GM10847 (cell line): ENCODE data around the gene BST1.

Experiments used
- POLR2A ChIP-seq: IDR thresholded peaks from 2 replicates; pipeline ENCODE4 v1.6.1; 2011; ENCODE audit not compliant: insufficient read length; ENCODE audit errors: extremely low read depth

Gene BST1

GRCh38 chr4:15744016-15744545, 41.2 kb downstream of the BST1 start:
- no peak for TF ChIP-seq POLR2A

GRCh38 chr4:15746110-15746509, 43.2 kb downstream of the BST1 start:
- no peak for TF ChIP-seq POLR2A

- TF ChIP-seq POLR2A = no peak
Observed at GRCh38 chr4:15749001-15749400, 46.1 kb downstream of the BST1 start.

GRCh38 chr4:15751153-15751552, 48.3 kb downstream of the BST1 start:
- no peak for TF ChIP-seq POLR2A

- TF ChIP-seq POLR2A = no peak
Observed at GRCh38 chr4:15753081-15753480, 50.2 kb downstream of the BST1 start.

GRCh38 chr4:15753786-15754185, 50.9 kb downstream of the BST1 start:
- no peak for TF ChIP-seq POLR2A

- no peak for TF ChIP-seq POLR2A
Observed at GRCh38 chr4:15754323-15754722, 51.5 kb downstream of the BST1 start.

- no peak for TF ChIP-seq POLR2A
Observed at GRCh38 chr4:15755321-15756155, 52.7 kb downstream of the BST1 start.

- TF ChIP-seq POLR2A = no peak
Observed at GRCh38 chr4:15756361-15756861, 53.5 kb downstream of the BST1 start.

- TF ChIP-seq POLR2A = no peak
Observed at GRCh38 chr4:15757054-15757453, 54.2 kb downstream of the BST1 start.

- TF ChIP-seq POLR2A = no peak
Observed at GRCh38 chr4:15758294-15758693, 55.4 kb downstream of the BST1 start.

- no peak for TF ChIP-seq POLR2A
Observed at GRCh38 chr4:15765391-15765790, 62.5 kb downstream of the BST1 start.

GRCh38 chr4:15765910-15766697, 63.2 kb downstream of the BST1 start:
- TF ChIP-seq POLR2A = no peak

- no peak for TF ChIP-seq POLR2A
Observed at GRCh38 chr4:15766821-15767220, 64.0 kb downstream of the BST1 start.

GRCh38 chr4:15769202-15769601, 66.3 kb downstream of the BST1 start:
- no peak for TF ChIP-seq POLR2A
